OCI-LY3 (cell line): ENCODE measurements around the gene LARGE1.
A peak's percentile ranks its signal among the peaks of the same experiment; 100 is the strongest.

Source experiments
- EZH2phosphoT487 ChIP-seq: fragments of 200-600 bp; shearing (Covaris generic); IDR thresholded peaks from 2 replicates; pipeline ENCODE4 v1.6.1; 2018; ENCODE audit warnings: antibody characterized with exemption, mixed run types, low read depth
- TF ChIP-seq, protein P1 (sequence below): fragments of 200-600, 300-600 bp; sonication (generic); IDR thresholded peaks from 2 replicates; pipeline ENCODE4 v1.5.1; 2014; ENCODE audit warnings: antibody characterized with exemption, low read length, low read depth

DNA sequence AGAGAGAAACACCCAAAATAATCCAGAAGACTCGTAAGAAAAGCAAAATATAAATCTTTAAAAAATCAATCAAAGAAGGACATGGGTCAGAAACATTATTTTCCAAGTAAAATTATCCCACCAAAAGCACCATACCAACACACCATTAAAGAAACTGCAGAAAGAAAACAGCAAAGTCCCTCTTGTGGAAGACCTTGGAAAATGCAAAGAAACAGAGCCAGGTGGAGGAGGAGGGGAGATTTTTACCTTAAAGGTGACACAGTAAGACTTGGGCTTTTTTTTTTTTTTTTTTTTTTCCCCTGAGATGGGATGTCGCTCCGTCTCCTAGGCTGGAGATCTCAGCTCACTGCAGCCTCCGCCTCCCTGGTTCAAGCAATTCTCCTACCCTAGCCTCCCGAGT, 123.8 kb downstream of the LARGE1 start:
- TF ChIP-seq, protein P1, sequence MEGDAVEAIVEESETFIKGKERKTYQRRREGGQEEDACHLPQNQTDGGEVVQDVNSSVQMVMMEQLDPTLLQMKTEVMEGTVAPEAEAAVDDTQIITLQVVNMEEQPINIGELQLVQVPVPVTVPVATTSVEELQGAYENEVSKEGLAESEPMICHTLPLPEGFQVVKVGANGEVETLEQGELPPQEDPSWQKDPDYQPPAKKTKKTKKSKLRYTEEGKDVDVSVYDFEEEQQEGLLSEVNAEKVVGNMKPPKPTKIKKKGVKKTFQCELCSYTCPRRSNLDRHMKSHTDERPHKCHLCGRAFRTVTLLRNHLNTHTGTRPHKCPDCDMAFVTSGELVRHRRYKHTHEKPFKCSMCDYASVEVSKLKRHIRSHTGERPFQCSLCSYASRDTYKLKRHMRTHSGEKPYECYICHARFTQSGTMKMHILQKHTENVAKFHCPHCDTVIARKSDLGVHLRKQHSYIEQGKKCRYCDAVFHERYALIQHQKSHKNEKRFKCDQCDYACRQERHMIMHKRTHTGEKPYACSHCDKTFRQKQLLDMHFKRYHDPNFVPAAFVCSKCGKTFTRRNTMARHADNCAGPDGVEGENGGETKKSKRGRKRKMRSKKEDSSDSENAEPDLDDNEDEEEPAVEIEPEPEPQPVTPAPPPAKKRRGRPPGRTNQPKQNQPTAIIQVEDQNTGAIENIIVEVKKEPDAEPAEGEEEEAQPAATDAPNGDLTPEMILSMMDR: peak; percentile 23; the same call in 1 of the 2 replicates
- no peak for TF ChIP-seq EZH2phosphoT487
